HG02943 (cell line): ENCODE data around the gene CHKA.

Experiments
- ATAC-seq: cut with Tn5 transposase; IDR thresholded peaks from one replicate; pipeline ENCODE4 v1.9.1; 2021; ENCODE audit warnings: mild to moderate bottlenecking, low read depth, moderate library complexity; ENCODE audit not compliant: unreplicated experiment

The CHKA gene

GRCh38 chr11:68143310-68143689 lies 22.1 kb upstream of the CHKA start:
- no peak for ATAC-seq

DNA sequence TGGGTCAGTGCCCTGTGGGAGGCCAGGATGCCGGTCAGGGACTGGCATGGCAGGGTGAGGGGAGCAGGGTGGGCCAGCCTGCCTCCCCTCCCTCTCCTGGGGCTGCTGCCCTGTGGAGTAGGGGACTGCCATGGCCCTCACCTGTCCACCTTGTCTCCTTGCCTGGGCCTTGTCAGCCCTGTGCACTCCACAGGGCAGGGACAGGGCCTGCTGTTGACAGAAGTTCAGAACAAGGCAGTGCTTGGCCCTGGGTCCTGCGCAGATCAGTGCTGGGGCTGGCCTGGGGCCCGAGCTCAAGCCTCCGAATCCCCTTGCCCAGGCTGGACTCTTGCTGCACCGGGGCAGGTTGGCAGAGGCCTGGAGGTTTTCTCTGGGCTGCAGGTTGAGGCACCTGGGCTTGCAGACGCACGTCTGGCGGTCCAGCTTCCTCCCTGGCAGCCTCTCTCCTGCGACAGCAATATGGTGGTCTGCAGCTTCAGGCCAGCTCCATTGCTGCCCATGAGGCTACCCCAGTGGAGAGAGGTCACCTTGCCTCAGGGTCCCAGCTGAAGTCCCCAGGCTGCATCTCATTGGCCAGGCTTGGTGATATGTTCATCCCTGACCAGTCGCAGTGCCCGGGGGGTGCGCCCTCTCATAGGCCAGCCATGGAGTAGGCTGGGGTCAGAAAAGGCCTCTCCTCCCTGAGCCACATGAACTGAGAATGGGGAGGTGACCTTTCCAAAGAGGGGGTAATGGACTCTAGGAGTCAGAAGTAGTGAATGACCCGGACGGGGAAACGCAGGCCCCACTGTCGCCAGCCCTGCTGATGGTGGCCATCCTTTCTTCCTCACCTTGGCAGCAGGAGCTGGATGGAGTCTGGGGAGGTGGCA lies 21.5 kb upstream of the CHKA start:
- no peak for ATAC-seq

- no peak for ATAC-seq
Measured at GRCh38 chr11:68142028-68142412, 20.8 kb upstream of the CHKA start.

DNA sequence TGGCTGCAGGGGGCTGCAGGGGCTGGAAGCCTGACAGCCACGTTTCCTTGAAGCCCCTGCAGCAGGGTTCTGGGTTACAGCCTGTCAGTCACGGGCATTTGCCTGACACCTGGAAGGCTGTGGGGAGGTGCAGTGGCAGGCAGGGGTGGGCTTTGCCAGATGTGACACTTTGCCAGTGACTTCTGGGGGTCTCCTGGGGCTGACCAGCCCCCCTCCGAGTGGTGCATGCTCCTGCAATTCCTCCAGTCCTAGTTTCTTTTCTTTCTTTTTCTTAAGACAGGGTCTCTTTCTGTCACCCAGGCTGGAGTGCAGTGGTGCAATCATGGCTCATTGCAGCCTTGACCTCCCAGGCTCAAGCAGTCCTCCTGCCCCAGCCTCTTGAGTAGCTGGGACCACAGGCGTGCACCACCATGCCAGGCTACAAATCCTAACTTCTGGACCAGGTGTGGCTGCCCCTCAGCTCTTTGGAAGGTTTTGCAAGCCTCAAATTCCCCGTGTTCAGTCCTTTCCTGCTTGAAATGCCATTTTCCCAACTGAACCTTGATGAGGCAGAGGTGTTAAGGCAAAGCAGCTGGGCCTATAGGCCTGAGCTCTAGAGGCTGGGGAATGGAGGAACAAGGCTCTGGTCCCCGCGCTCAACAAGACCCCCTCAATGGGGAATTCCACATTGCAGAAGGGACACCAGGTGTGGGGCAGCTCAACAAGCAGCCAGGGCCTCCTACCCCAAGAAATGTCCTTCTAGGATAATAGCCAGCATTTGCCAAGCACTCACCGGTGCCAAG lies 20.2 kb upstream of the CHKA start:
- no peak for ATAC-seq

DNA sequence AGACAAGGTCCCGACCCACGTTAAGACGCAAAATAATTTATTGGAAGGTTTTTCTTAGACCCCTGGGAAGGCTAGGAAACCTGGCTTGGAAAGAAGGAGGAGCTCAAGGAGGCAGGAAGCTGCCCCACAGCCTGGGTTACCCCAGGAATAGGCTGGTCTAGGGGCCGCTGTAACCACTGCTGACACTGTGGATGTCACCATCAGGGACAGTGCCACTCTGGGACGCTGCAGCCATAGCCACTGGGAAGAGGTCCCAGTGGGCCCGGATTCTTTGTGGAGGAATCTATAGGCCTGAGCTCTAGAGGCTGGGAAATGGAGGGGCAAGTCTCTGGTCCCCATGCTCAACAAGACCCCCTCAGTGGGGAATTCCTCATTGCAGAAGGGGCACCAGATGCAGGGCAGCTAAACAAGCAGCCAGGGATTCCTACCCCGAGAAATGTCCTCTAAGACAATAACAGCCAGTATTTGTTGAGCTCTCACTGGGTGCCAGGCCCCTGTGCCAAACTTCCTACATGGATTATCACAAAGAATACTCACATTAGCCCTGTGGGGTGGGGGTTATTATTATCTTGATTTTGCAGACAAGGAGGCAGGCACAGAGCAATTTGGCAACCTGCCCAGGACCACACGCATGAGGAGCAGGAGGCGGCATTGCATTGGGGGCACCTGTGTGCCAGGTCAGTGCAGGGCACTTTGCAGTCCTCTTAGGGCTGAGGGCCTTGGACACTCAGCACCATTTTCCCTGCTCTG lies 19.5 kb upstream of the CHKA start:
- ATAC-seq, result no peak

- ATAC-seq, result no peak
Measured at GRCh38 chr11:68138237-68138636, 17.0 kb upstream of the CHKA start.

DNA sequence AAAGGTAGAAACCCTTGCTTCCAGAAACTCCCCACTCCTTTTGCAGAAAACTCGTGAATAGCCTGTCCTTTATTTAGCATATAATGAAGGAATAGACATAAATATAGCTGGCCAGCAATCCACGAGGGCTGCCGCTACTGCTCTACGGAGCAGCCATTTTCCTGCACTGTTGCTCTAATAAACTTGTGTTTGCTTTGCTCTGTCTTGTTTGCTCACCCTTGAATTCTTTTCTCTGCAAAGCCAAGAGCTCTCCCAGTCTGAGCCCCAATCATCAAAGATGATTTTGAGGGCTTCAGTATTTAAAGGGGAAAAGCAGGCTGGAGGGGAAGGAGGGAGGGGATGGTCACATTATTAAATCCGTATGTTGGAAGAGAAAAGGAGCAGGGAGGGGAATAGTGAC lies 16.6 kb upstream of the CHKA start:
- no peak for ATAC-seq

DNA sequence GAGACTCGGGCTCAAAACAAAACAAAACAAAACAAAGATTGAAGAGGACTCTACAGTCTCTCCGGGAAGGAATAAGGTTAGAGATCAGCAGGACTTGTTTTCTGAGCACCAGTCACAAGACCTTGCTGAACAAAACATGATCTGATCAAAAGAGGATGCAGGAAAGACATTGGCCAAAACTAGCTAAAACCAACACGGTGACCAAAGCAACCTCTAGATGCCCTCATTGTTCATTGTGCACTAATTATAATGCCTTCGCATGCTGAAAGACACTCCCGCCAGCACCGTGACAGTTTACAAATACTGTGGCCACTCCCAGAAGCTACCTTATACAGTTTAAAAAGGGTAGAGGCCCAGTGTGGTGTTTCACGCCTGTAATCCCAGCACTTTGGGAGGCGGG lies 15.7 kb upstream of the CHKA start:
- no peak for ATAC-seq

- ATAC-seq, result no peak
Measured at GRCh38 chr11:68135161-68135560, 14.0 kb upstream of the CHKA start.

- ATAC-seq, result no peak
Measured at GRCh38 chr11:68133761-68134160, 12.6 kb upstream of the CHKA start.

GRCh38 chr11:68130121-68130520 lies 8.9 kb upstream of the CHKA start:
- ATAC-seq, result no peak

DNA sequence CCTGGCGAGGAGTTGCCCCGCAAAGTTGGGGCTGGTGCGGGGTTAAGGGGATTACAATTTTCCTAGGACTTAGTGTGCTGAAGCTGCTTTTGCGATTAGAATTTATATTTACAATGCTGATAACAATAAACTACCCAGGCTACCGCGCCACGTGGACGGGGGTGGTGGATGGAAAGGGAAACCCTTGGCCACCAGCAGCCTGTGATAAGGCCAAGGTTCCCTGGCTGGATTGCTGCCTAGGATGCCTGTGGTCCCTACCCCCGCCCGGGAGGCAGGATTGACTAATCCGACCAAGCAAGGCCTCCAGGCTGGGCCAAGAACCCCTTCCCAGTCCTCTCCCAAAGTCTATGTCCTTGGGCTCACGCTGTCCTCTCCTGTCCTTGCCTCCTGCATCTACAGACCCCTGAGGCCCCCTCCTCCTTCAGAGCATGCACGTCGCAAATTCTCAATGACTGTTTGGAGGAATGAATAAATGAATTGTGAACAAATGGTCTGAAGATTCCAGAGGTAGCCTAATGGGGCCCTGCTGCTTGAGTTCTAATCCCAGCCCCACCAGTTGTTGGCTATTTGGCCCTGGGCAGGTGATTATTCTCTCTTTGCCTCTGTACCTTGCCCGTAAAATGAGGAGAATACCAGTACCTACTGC lies 7.6 kb upstream of the CHKA start:
- ATAC-seq, result no peak

GRCh38 chr11:68127714-68128681 lies 6.8 kb upstream of the CHKA start:
- no peak for ATAC-seq

DNA sequence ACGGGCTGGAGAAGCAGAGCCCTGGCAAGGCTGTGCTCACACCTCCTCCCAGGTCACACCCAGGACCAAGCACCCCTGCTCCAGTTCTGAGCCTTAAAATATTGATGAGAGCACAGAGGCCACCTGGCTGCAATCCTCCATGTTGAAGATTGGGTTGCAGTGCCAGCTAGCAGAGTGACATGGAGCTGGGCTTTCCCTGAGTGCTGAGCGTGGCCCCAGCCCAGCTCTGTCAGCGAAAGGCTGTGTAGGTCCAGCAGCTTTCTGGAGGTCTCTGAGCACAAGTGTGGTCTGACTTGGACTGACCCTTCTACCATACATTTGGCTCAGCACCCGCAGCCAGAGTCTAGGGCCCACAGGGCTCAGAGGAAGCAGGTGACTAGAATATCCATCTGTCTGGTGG lies 4.0 kb upstream of the CHKA start:
- no peak for ATAC-seq

GRCh38 chr11:68122936-68123539 lies 1.9 kb upstream of the CHKA start:
- no peak for ATAC-seq

- peak; percentile 25 for ATAC-seq
Measured at GRCh38 chr11:68120273-68121066, 718 bp downstream of the CHKA start.

- ATAC-seq, result no peak
Measured at GRCh38 chr11:68118706-68119448, 2.3 kb downstream of the CHKA start.
